ENCODE measurements around the gene HOMEZ.
A peak's percentile ranks its signal among the peaks of the same experiment; 100 is the strongest.
"Not testable (repeated sequence)": the region's sequence is repeated elsewhere in the genome, so short reads cannot be mapped to it uniquely, and the experiment has no call there.

The HOMEZ gene

GRCh38 chr14:23286020-23286901 lies at the start of gene HOMEZ:
Gene HOMEZ (minus strand): TSS chr14:23286132. CDS start chr14:23285952, 180 bp downstream.
- DNase-seq = peak; percentile 83 to 99 (median 99)

- no peak for DNase-seq
Observed at GRCh38 chr14:23335623-23336022, 49.7 kb upstream of the HOMEZ start.

- DNase-seq = peak in 47 of 58 donors; percentile 12 to 82 (median 46)
Observed at GRCh38 chr14:23327947-23328744, 42.2 kb upstream of the HOMEZ start.

- no peak for DNase-seq
Observed at GRCh38 chr14:23326491-23327332, 40.8 kb upstream of the HOMEZ start.

- DNase-seq = not testable (repeated sequence)
Observed at GRCh38 chr14:23325746-23326145, 39.8 kb upstream of the HOMEZ start.

- no peak for DNase-seq
Observed at GRCh38 chr14:23324993-23325392, 39.1 kb upstream of the HOMEZ start.

- DNase-seq = no peak
Observed at GRCh38 chr14:23324455-23324846, 38.5 kb upstream of the HOMEZ start.

- DNase-seq = no peak
Observed at GRCh38 chr14:23323838-23324454, 38.0 kb upstream of the HOMEZ start.

GRCh38 chr14:23322568-23323517 lies 36.9 kb upstream of the HOMEZ start:
- no peak for DNase-seq

GRCh38 chr14:23321572-23322547 lies 35.9 kb upstream of the HOMEZ start:
- peak in 18 of 58 donors; percentile 25 to 81 (median 58) for DNase-seq

- peak; percentile 85 to 100 (median 99) for DNase-seq
Observed at GRCh38 chr14:23320584-23321571, 34.9 kb upstream of the HOMEZ start, which contains the start of gene PABPN1. Gene PABPN1 (plus strand): TSS chr14:23321457. CDS start chr14:23321470, 13 bp downstream.

- no peak for DNase-seq
Observed at GRCh38 chr14:23319746-23320583, 34.0 kb upstream of the HOMEZ start.

GRCh38 chr14:23316300-23316699 lies 30.4 kb upstream of the HOMEZ start:
- no peak for DNase-seq

- no peak for DNase-seq
Observed at GRCh38 chr14:23310546-23310945, 24.6 kb upstream of the HOMEZ start.

GRCh38 chr14:23308721-23309445 lies 23.0 kb upstream of the HOMEZ start:
- no peak for DNase-seq
